Activated CD8-positive, alpha-beta memory T cell treated with anti-CD3 and anti-CD28 coated beads, Interleukin-2, amount 50 U/mL, for 4 hours (primary cell): ENCODE data around the gene CTR9.
"Not testable (repeated sequence)": the region's sequence is repeated elsewhere in the genome, so short reads cannot be mapped to it uniquely, and the experiment has no call there.

Experiments
- DNase-seq: peaks from one replicate; pipeline ENCODE4 v3.0.0-alpha.2; 2020

Gene CTR9

GRCh38 chr11:10785146-10785474 lies 34.1 kb downstream of the CTR9 start:
- no peak for DNase-seq

DNA sequence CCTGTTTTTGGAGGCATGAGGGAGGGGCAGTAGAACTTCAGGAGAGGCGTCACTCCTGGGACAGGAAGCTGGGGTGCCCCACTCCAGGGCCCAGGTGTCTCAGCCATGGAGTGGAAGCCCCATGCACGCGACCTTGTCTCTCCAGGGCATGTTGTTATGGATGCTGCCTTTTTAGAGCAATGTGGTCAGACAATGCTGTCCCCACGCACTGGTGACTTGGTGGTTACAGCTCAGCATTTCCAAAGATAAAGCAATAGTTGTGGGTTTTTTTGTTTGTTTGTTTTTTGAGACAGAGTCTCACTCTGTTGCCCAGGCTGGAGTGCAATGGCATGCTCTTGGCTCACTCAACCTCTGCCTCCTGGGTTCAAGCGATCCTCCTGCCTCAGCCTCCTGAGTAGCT lies 35.4 kb downstream of the CTR9 start:
- DNase-seq: no peak

- peak; percentile 86 for DNase-seq
Measured at GRCh38 chr11:10792385-10793068, 41.5 kb downstream of the CTR9 start.

DNA sequence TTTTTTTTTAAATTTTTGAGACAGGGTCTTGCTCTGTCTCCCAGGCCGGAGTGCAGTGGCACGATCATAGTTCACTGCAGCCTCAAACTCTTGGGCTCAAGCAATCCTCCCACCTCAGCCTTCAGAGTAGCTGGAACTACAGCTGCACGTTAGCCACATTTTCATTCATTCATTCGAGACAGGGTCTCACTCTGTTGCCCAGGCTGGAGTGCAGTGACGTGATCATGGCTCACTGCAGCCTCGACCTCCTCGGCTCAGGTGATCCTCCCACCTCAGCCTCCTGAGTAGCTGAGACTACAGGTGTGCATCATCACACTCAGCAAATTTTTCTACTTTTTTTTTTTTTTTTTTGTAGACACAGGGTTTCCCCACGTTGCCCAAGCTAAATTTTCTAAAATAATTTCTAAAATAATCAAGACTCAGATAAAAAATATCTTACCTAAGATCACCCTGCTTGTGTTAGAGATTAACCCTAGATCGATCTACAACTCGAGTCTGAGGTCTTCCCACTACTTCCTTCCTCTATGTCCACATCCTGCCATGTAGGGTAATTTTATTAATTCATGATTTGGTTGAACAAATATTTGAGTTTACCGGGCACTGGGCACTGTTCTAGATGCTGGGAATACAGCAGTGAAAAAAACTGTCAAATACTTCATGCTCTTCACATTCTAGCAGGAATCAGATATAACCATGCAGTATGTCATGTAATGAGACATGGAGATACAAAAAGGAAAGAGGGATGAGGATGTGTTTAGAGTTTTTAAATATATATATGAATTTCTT lies 42.6 kb downstream of the CTR9 start:
- no peak for DNase-seq

- DNase-seq: no peak
Measured at GRCh38 chr11:10796191-10796590, 45.1 kb downstream of the CTR9 start.

DNA sequence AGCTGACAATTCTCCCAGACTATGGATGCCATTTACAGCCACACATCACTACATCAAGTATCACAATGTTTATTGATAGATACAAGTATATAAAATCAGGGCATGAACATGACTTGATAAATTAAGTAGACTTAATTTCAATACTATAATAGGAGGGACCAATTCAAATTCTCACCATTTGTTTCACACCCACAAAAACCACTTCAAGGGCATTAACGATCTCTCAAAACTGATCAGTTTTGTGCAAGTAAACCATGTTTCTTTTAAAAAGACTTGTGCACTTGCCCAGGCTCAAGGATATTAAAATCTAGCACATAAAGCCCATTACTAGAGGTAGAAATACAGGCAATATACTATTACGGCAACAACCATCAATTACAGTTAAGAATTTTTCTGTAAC lies 46.0 kb downstream of the CTR9 start:
- DNase-seq: no peak

GRCh38 chr11:10797531-10797930 lies 46.5 kb downstream of the CTR9 start:
- DNase-seq: no peak

DNA sequence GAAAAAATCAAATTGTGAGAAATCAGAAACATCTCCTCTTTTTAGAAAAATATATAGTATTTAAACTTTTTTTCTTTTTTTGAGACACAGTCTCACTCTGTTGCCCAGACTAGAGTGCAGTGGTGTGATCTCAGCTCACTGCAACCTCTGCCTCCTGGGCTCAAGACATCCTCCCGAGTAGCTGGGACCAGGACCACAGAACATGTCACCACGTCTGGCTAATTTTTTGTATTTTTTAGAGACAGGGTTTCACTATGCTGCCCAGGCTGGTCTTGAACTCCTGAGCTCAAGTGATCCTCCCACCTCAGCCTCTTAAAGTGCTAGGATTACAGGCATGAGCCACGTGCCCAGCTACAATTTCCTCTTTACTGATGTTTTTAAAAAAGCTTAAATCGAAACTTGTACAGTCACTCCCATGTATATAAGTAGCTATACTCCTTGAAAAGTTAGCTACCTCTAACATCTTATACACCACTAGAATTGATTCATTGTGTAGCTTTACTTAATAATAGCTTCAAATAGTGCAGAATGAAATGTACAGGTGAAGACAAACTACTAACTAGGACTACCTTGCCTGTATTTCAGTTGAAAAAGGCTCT lies 47.4 kb downstream of the CTR9 start:
- no peak for DNase-seq

DNA sequence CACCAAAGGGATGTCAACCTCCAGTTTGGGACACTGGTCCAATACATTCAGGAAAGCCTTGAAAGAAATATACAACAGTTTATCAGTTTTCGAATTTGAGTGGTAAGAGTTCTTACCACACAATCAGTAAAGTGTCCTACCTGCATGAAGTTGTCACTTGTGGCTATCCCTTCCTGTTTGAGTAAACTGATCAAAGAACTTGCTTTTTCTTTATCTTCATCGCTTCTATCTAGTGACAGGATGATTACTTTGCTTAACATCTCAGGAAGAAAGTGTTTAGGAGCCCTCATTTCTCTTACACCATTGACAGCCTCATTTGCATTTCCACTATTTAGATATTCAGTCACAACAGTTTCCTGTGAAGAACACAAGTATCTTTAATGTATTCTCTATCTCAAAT lies 49.2 kb downstream of the CTR9 start:
- DNase-seq: no peak

DNA sequence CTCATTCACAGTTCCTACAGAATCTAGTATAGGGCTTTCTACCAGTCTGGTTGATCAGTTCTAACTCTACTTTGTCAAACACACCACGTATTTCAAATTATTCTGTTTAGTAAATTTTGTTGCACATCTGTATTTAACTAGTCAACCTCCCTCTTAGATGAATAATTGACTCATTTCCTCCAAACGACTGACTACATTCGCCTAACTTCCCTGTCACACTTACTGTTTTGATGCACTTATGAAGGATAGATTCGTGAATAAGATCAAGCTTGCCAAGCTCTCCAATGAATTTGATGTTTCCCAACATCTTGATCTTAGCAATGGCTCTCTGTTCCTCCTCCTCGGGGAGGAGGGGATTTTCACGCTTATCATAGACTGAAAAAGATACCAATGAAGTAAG lies 52.6 kb downstream of the CTR9 start:
- no peak for DNase-seq

GRCh38 chr11:10805741-10806140 lies 54.7 kb downstream of the CTR9 start:
- DNase-seq: no peak

GRCh38 chr11:10806206-10806605 lies 55.2 kb downstream of the CTR9 start:
- no peak for DNase-seq

DNA sequence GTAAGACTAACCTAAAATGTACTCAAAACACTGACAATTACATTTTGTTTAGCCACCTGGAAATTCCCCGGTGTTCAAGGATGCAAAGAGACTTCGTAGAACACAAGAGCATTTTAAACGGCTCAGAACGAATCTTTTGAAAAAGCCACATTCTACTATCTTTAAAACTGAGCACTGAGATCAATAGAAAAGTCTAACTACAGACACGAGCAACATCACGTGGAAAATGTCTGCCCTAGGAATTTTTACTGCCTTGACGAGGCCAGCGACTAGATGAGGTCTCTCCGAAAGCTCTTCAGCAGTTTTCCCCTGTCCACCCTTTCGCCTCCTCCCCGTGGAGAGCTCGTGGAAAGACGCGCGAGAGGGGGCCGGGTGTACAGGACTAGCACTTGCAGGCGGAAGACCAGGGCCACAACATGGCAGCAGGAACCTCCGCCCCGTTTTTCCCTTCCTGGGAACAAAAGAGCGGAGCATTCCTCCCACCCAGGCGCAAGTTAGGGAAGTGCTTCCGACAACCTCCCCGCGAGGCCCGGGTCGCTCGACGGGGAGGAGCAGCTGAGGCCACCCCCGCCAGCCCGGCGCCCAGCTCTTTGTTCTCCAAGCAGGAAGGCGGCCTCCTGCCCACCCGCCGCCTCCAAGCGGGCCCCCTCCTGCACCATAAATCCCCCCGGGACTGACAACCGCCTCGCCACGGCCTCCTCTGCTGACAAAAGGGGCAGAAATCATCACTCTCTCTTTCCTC lies 56.6 kb downstream of the CTR9 start:
- peak; percentile 52 for DNase-seq

- DNase-seq: no peak
Measured at GRCh38 chr11:10808235-10808552, 57.1 kb downstream of the CTR9 start.

GRCh38 chr11:10808553-10809372 lies 57.7 kb downstream of the CTR9 start, which contains the start of gene EIF4G2:
EIF4G2 (minus strand) TSS chr11:10808926.
- peak; percentile 97 for DNase-seq

GRCh38 chr11:10809373-10810160 lies 58.5 kb downstream of the CTR9 start:
- no peak for DNase-seq

DNA sequence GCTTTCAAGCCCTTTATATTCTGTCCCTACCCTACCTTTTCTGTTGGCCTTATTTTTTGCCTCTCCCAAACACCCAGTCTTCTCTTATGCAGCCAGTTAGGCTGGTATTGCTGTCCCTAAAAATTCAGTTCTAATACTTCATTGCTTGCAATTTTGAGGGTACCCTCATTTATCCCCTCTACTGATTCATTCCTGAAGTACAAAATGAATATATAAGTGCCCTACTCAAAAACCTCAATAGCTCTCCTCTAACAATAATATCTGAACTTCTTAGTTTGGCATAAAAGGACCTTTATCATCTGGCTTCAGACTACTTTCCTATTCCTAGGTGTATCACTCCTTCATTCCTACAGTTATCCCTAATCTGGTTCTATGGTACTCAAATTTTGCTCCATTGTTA lies 62.9 kb downstream of the CTR9 start:
- DNase-seq: no peak

- no peak for DNase-seq
Measured at GRCh38 chr11:10818594-10818993, 67.5 kb downstream of the CTR9 start.

GRCh38 chr11:10822491-10822890 lies 71.4 kb downstream of the CTR9 start:
- not testable (repeated sequence) for DNase-seq

DNA sequence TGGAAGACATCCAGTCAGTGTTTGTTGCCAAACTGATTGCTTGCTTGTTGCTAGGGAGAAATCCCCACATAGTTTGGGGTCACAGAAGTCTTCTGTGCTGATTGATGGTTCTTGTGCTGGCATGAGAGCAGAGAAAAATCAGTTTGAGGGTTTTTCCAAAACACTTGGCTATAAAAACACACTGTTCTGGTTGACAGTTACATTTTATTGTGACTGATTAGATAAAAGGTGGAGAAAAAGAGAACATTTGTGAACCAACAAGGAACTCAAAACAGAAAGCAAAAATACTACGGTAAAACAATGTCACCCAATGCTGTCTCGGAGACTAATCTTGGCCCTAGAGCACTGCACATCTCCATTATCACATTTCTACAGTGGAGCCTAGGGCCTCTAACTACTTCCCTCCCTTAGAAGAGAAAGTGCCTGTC lies 72.1 kb downstream of the CTR9 start:
- DNase-seq: no peak

DNA sequence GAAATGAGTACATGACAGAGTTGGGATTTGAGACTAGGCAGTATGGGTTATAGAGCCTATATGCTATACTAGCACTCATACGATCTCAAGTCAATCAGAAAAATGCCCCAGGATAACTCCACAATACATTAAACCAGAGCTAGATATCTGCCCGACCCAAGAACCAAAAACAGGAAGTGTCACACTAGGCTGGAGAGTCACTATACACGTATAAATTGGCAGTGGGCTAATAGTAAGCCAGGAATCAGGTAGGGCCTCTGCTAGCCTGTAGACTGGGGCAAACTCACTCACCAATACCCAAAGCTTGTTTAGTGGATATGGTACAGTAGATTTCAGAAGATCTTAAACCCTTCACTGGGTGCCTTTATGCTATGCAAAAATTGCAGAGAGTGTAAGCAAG lies 73.8 kb downstream of the CTR9 start:
- DNase-seq: no peak

DNA sequence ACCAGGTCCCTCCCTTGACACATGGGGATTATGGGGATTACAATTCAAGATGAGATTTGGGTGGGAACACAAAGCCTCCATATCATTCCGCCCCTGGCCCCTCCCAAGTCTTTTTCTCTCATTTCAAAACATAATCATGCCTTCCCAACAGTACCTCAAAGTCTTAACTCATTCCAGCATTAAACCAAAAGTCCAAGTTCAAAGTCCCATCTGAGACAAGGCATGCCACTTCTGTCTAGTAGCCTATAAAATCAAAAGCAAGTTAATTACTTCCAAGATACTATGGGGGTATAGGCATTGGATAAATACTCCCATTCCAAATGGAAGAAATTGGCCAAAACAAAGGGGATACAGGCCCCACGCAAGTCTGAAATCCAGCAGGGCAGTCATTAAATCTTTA lies 77.4 kb downstream of the CTR9 start:
- DNase-seq: no peak
